Measurements from ENCODE around the gene CDC37L1. TPM values are rescaled to one million over a fixed set of nuclear protein-coding genes. Genes with fewer than 3 reads are reported as not detected.
A peak's percentile ranks its signal among the peaks of the same experiment; 100 is the strongest.
"Not testable (repeated sequence)": the region's sequence is repeated elsewhere in the genome, so short reads cannot be mapped to it uniquely, and the experiment has no call there.

The CDC37L1 gene
- 17.2 TPM for total RNA-seq

GRCh38 chr9:4679268-4680172 is at the start of gene CDC37L1:
CDC37L1 (plus strand) TSS chr9:4679569; CDS start chr9:4679768, 199 bp downstream.
- Histone ChIP-seq H3K4me3 (ENCODE audit: low read length in 3 of 3) (peak within 1 kb of the TSS; percentile 83 to 96 (median 94)), H3K36me3 (ENCODE audit: control insufficient read depth in 3 of 3, insufficient read depth in 3 of 3, low read length in 3 of 3) (no peaks in the 10 kb centered on the region), H3K9ac (ENCODE audit: low read depth in 1 of 3, low read length in 3 of 3) (peak within 1 kb of the TSS; percentile 96 to 98 (median 98)), H3K27ac (ENCODE audit: low read depth, low read length) (peak within 1 kb of the TSS; percentile 98), H3K9me3 (ENCODE audit: control insufficient read depth in 3 of 3, low read length in 3 of 3) (no peaks in the 10 kb centered on the region), H3K27me3 (ENCODE audit: control insufficient read depth in 3 of 3, insufficient read depth in 3 of 3, low read length in 3 of 3) (no peaks in the 10 kb centered on the region), H3K4me1 (ENCODE audit: control insufficient read depth in 3 of 3, insufficient read depth in 3 of 3, low read length in 3 of 3) (peaks cover 8 to 34% (median 20%) of the 10 kb centered on the region in 3 donors)

GRCh38 chr9:4630836-4631235 is 48.5 kb upstream of the CDC37L1 start:
- H3K9ac ChIP-seq (ENCODE audit: low read depth in 1 of 3, low read length in 3 of 3) = peak overlapping the region in 1 of 3 donors; percentile 44
- no peaks in the 10 kb centered on the region for H3K9me3 ChIP-seq (ENCODE audit: control insufficient read depth in 3 of 3, low read length in 3 of 3)
- H3K36me3 ChIP-seq (ENCODE audit: control insufficient read depth in 3 of 3, insufficient read depth in 3 of 3, low read length in 3 of 3) = no peaks in the 10 kb centered on the region
- no peaks in the 10 kb centered on the region for H3K27me3 ChIP-seq (ENCODE audit: control insufficient read depth in 3 of 3, insufficient read depth in 3 of 3, low read length in 3 of 3)
- H3K4me3 ChIP-seq (ENCODE audit: low read length in 3 of 3) = no peak overlapping the region
- no peaks in the 10 kb centered on the region for H3K4me1 ChIP-seq (ENCODE audit: control insufficient read depth in 3 of 3, insufficient read depth in 3 of 3, low read length in 3 of 3)
- H3K27ac ChIP-seq (ENCODE audit: low read depth, low read length) = no peak overlapping the region

DNA sequence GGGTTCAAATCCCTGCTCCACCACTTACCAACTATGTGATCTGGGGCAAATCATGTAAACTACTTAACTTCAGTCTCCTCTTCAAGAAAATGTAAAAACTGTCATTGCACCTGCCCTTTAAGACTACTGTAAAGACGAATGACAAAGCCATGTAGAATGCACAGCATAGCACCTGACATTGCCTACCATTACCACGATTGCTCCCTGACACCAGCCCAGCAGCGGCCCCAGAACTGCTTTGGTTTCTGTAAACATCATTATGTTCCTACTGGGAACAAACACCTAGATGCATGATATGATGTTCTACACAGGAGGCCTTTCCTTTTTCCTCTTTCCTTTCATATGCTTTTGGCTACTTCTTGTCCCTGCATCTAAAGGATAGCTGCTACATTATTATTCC is 40.4 kb upstream of the CDC37L1 start:
- no peak overlapping the region for H3K9ac ChIP-seq (ENCODE audit: low read depth in 1 of 3, low read length in 3 of 3)
- H3K27ac ChIP-seq (ENCODE audit: low read depth, low read length) = no peak overlapping the region
- no peak overlapping the region for H3K4me3 ChIP-seq (ENCODE audit: low read length in 3 of 3)
- H3K36me3 ChIP-seq (ENCODE audit: control insufficient read depth in 3 of 3, insufficient read depth in 3 of 3, low read length in 3 of 3) = no peaks in the 10 kb centered on the region
- no peaks in the 10 kb centered on the region for H3K9me3 ChIP-seq (ENCODE audit: control insufficient read depth in 3 of 3, low read length in 3 of 3)
- H3K27me3 ChIP-seq (ENCODE audit: control insufficient read depth in 3 of 3, insufficient read depth in 3 of 3, low read length in 3 of 3) = no peaks in the 10 kb centered on the region
- H3K4me1 ChIP-seq (ENCODE audit: control insufficient read depth in 3 of 3, insufficient read depth in 3 of 3, low read length in 3 of 3) = no peaks in the 10 kb centered on the region

GRCh38 chr9:4639420-4639819 is 39.9 kb upstream of the CDC37L1 start:
- no peak overlapping the region for H3K4me3 ChIP-seq (ENCODE audit: low read length in 3 of 3)
- no peak overlapping the region for H3K27ac ChIP-seq (ENCODE audit: low read depth, low read length)
- no peaks in the 10 kb centered on the region for H3K27me3 ChIP-seq (ENCODE audit: control insufficient read depth in 3 of 3, insufficient read depth in 3 of 3, low read length in 3 of 3)
- no peaks in the 10 kb centered on the region for H3K36me3 ChIP-seq (ENCODE audit: control insufficient read depth in 3 of 3, insufficient read depth in 3 of 3, low read length in 3 of 3)
- no peak overlapping the region for H3K9ac ChIP-seq (ENCODE audit: low read depth in 1 of 3, low read length in 3 of 3)
- H3K9me3 ChIP-seq (ENCODE audit: control insufficient read depth in 3 of 3, low read length in 3 of 3) = no peaks in the 10 kb centered on the region
- no peaks in the 10 kb centered on the region for H3K4me1 ChIP-seq (ENCODE audit: control insufficient read depth in 3 of 3, insufficient read depth in 3 of 3, low read length in 3 of 3)

DNA sequence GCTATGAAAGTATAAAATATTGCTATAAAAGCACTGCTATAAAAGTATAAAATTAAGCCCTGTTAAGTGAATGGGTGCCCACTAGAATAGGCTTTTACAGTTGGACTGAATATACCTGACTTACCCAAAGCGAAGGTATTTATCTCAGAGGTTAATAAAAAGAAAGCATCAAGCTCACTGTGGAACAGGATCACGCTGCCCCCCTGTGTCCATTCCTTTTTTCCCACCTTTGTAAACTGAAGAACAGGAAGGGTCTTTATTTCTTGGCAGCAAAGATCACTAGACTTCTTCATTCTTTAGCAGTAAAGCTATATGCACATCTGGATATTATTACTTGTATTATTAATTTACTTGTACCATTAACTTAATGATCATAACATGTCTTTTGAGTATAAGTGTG is 39.3 kb upstream of the CDC37L1 start:
- no peaks in the 10 kb centered on the region for H3K36me3 ChIP-seq (ENCODE audit: control insufficient read depth in 3 of 3, insufficient read depth in 3 of 3, low read length in 3 of 3)
- no peaks in the 10 kb centered on the region for H3K9me3 ChIP-seq (ENCODE audit: control insufficient read depth in 3 of 3, low read length in 3 of 3)
- no peak overlapping the region for H3K27ac ChIP-seq (ENCODE audit: low read depth, low read length)
- no peaks in the 10 kb centered on the region for H3K27me3 ChIP-seq (ENCODE audit: control insufficient read depth in 3 of 3, insufficient read depth in 3 of 3, low read length in 3 of 3)
- no peaks in the 10 kb centered on the region for H3K4me1 ChIP-seq (ENCODE audit: control insufficient read depth in 3 of 3, insufficient read depth in 3 of 3, low read length in 3 of 3)
- H3K9ac ChIP-seq (ENCODE audit: low read depth in 1 of 3, low read length in 3 of 3) = no peak overlapping the region
- H3K4me3 ChIP-seq (ENCODE audit: low read length in 3 of 3) = no peak overlapping the region

DNA sequence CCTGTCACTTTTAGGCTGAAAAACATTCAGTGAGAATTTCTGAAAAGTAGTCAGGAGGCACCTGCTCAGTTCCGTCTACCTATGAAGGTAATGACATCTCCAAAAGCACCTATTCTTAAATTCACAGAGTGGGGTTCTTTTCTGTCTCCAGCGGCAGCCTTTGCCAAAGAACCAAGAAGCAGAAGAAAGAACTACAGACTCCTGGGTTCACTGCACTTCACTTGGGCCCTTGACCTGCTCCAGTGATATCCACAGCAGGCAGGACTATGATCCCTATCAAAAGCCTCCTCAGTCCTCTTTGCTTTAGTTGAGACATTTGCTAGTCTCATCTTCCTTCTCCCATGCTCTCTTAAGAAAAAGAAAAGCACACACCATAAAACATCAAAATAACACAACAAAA is 37.0 kb upstream of the CDC37L1 start:
- Histone ChIP-seq H3K4me1 (ENCODE audit: control insufficient read depth in 3 of 3, insufficient read depth in 3 of 3, low read length in 3 of 3) (no peaks in the 10 kb centered on the region), H3K4me3 (ENCODE audit: low read length in 3 of 3) (no peak overlapping the region), H3K9me3 (ENCODE audit: control insufficient read depth in 3 of 3, low read length in 3 of 3) (no peaks in the 10 kb centered on the region), H3K9ac (ENCODE audit: low read depth in 1 of 3, low read length in 3 of 3) (no peak overlapping the region), H3K36me3 (ENCODE audit: control insufficient read depth in 3 of 3, insufficient read depth in 3 of 3, low read length in 3 of 3) (no peaks in the 10 kb centered on the region), H3K27me3 (ENCODE audit: control insufficient read depth in 3 of 3, insufficient read depth in 3 of 3, low read length in 3 of 3) (no peaks in the 10 kb centered on the region), H3K27ac (ENCODE audit: low read depth, low read length) (no peak overlapping the region)

DNA sequence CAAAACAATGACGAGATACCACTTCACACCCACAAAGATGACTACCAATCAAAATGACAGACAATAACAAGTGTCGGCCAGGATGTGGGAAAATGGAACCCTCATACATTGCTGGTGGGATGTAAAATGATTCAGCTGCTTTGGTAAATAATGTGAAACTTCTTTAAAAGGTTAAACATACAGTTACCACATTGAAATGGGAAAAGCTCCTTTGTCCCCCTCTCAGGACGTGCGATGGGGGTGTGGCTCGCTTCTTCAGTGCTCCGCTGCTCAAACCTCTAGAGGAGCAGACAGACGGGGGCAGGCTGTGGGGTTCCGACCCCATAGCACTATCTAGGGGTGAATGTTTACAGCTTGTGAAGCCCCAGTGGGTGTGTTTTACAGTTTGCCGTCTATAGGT is 25.3 kb upstream of the CDC37L1 start:
- no peaks in the 10 kb centered on the region for H3K4me1 ChIP-seq (ENCODE audit: control insufficient read depth in 3 of 3, insufficient read depth in 3 of 3, low read length in 3 of 3)
- H3K9ac ChIP-seq (ENCODE audit: low read depth in 1 of 3, low read length in 3 of 3) = no peak overlapping the region
- no peak overlapping the region for H3K4me3 ChIP-seq (ENCODE audit: low read length in 3 of 3)
- H3K27me3 ChIP-seq (ENCODE audit: control insufficient read depth in 3 of 3, insufficient read depth in 3 of 3, low read length in 3 of 3) = no peaks in the 10 kb centered on the region
- no peaks in the 10 kb centered on the region for H3K36me3 ChIP-seq (ENCODE audit: control insufficient read depth in 3 of 3, insufficient read depth in 3 of 3, low read length in 3 of 3)
- no peaks in the 10 kb centered on the region for H3K9me3 ChIP-seq (ENCODE audit: control insufficient read depth in 3 of 3, low read length in 3 of 3)
- H3K27ac ChIP-seq (ENCODE audit: low read depth, low read length) = no peak overlapping the region

GRCh38 chr9:4654538-4654937 is 24.8 kb upstream of the CDC37L1 start:
- Histone ChIP-seq H3K4me3 (ENCODE audit: low read length in 3 of 3) (no peak overlapping the region), H3K36me3 (ENCODE audit: control insufficient read depth in 3 of 3, insufficient read depth in 3 of 3, low read length in 3 of 3) (no peaks in the 10 kb centered on the region), H3K27me3 (ENCODE audit: control insufficient read depth in 3 of 3, insufficient read depth in 3 of 3, low read length in 3 of 3) (no peaks in the 10 kb centered on the region), H3K27ac (ENCODE audit: low read depth, low read length) (no peak overlapping the region), H3K4me1 (ENCODE audit: control insufficient read depth in 3 of 3, insufficient read depth in 3 of 3, low read length in 3 of 3) (no peaks in the 10 kb centered on the region), H3K9me3 (ENCODE audit: control insufficient read depth in 3 of 3, low read length in 3 of 3) (no peaks in the 10 kb centered on the region), H3K9ac (ENCODE audit: low read depth in 1 of 3, low read length in 3 of 3) (no peak overlapping the region)

GRCh38 chr9:4656196-4656595 is 23.2 kb upstream of the CDC37L1 start:
- H3K4me3 ChIP-seq (ENCODE audit: low read length in 3 of 3); H3K27ac ChIP-seq (ENCODE audit: low read depth, low read length); H3K9me3 ChIP-seq (ENCODE audit: control insufficient read depth in 3 of 3, low read length in 3 of 3); H3K27me3 ChIP-seq (ENCODE audit: control insufficient read depth in 3 of 3, insufficient read depth in 3 of 3, low read length in 3 of 3); H3K4me1 ChIP-seq (ENCODE audit: control insufficient read depth in 3 of 3, insufficient read depth in 3 of 3, low read length in 3 of 3); H3K9ac ChIP-seq (ENCODE audit: low read depth in 1 of 3, low read length in 3 of 3); H3K36me3 ChIP-seq (ENCODE audit: control insufficient read depth in 3 of 3, insufficient read depth in 3 of 3, low read length in 3 of 3): not testable (repeated sequence)

- H3K4me3 ChIP-seq (ENCODE audit: low read length in 3 of 3) = no peak overlapping the region
These were observed 22.7 kb upstream of the CDC37L1 start for GRCh38 chr9:4656621-4657020.

More at GRCh38 chr9:4656621-4657020, 22.7 kb upstream of the CDC37L1 start:
- Histone ChIP-seq H3K36me3 (ENCODE audit: control insufficient read depth in 3 of 3, insufficient read depth in 3 of 3, low read length in 3 of 3) (no peaks in the 10 kb centered on the region), H3K9ac (ENCODE audit: low read depth in 1 of 3, low read length in 3 of 3) (no peak overlapping the region), H3K9me3 (ENCODE audit: control insufficient read depth in 3 of 3, low read length in 3 of 3) (no peaks in the 10 kb centered on the region), H3K4me1 (ENCODE audit: control insufficient read depth in 3 of 3, insufficient read depth in 3 of 3, low read length in 3 of 3) (peaks cover 2% of the 10 kb centered on the region in 3 donors), H3K27ac (ENCODE audit: low read depth, low read length) (no peak overlapping the region), H3K27me3 (ENCODE audit: control insufficient read depth in 3 of 3, insufficient read depth in 3 of 3, low read length in 3 of 3) (no peaks in the 10 kb centered on the region)
